HG03520 (cell line): ENCODE measurements around the gene ZFYVE28.

Experiments
- ATAC-seq: cut with Tn5 transposase; IDR thresholded peaks from one replicate; pipeline ENCODE4 v1.9.1; 2021; ENCODE audit warnings: mild to moderate bottlenecking, moderate library complexity; ENCODE audit not compliant: unreplicated experiment

ZFYVE28 gene

DNA sequence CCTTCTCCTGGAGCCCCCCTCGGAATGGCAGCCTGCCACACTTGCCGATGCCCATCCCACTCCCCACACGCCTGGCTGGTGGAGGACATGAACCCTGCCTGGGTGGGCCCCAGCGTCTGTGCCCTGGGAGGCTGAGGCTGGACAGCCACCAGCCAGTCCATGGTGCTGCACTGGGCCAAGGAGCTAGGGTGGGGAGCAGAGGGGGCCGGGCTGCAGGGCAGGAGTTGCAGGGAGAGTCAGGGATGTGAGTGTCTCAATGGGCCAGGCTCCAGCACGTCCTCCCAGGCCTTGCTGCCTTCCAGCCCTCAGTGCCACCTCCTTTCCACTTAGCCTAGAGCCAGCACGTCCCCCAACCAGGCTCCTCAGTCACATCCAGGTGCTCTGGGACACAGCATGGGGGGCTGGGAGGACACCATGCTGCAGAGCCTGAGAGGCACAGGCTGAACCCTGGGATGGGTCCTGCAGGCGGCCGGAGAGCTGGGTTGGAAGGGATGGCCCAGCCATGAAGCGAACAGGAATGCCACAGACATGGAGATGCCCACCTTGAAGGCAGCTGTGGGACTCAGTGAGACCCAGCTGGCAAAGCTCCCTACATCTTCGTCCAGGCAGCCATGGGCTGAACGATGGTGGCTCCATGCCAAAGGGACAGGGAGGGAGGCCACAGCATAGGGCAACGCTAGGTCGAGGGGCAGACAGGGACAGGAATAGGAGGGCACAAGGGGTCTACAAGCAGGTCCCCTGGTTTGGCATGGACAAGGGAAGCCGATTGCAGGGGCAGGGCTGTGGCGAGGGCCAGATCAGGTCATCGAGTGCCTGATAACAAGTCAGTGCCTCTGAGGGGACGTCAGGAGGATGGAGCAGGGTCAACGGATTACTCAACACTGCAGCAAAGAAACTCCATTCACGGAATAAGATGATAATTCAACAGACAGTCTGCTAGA is 126.5 kb downstream of the ZFYVE28 start:
- no peak for ATAC-seq

DNA sequence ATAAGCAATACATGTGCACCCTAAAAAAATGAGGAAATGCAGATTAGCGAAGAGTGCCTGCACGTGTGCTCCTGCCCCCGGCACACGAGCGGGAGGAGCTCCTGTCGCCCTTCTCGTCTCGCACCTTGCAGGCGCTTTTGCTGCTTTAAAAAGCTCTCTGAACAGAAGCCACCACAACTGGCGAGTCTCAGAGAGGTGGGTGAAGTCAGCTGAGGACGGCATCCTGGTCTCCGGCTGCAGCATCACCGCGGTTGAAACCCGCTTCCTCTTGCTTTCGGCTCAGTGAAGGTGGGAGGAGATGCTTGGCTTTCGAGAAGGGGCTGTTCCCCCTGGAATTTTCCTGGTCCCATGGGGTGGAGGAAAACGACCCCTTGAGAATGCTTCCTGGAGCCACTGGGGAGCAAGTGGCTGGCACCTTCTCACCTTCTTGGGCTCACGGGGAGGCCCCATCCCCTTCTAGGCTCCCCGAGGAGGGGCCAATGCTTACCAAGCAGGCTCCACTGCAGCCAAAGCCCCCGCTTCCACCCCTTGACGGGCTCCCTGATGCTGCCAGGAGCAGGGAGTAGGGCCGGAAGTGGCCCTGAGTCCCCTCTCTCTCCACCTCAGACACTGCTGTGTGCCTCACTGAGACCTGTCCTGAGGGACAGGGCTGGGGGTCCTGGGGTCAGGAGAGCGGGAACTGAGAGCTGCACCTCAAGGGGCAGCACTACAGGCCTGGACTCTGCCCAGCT is 127.3 kb downstream of the ZFYVE28 start:
- no peak for ATAC-seq

- no peak for ATAC-seq
These were observed 128.0 kb downstream of the ZFYVE28 start for GRCh38 chr4:2290488-2290887.

DNA sequence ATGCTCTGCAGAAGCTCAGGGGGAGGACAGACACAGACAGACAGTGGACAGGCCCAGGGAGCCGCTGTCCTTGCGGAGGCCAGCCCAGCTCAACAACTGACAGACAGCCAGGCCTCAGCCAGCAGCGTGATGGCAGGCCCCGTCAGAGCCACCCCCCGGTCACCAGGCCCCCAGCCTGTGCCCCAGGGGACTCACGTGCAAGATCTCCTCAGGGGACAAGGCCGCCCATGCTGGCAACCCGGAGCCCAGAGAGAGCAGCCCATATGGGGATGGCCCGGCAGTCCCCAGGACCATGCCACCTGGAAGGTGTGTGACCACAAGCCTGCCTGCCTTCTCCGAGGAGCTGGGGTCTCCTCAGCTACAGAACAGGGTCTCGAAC is 128.5 kb downstream of the ZFYVE28 start:
- ATAC-seq: no peak

DNA sequence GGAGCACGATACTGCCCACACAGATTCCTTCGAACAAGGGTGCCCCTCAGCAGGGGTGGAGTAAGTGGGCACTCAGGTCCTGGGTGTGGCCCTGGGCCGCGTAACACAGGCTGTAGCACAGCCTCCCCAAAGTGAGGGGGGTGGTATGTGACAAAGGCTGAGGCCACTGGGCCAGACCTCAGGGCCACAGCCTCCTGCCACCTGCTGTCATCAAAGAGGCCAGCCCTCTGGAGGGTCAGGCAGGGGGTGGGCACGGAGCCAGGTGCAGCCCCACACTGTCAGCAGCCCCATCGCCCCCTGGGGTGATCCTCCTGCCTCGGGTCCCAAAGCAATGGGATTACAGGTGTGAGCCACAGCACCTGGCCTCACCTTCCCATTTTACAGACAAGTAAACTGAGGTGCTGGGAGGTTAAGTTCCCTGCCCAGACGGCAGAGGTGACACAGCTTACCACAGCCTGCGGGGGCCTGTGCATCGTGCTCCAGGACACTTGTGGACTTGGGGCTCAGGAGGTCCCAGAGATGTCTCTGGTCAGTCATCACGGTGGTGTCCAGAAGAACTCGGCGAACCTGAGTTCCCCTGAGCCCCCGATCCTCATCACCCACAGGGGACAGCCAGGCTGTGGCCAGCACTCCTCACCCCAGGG is 129.0 kb downstream of the ZFYVE28 start:
- no peak for ATAC-seq

- no peak for ATAC-seq
These were observed 130.3 kb downstream of the ZFYVE28 start for GRCh38 chr4:2288051-2288541.

- ATAC-seq: no peak
These were observed 130.9 kb downstream of the ZFYVE28 start for GRCh38 chr4:2287594-2287915.

DNA sequence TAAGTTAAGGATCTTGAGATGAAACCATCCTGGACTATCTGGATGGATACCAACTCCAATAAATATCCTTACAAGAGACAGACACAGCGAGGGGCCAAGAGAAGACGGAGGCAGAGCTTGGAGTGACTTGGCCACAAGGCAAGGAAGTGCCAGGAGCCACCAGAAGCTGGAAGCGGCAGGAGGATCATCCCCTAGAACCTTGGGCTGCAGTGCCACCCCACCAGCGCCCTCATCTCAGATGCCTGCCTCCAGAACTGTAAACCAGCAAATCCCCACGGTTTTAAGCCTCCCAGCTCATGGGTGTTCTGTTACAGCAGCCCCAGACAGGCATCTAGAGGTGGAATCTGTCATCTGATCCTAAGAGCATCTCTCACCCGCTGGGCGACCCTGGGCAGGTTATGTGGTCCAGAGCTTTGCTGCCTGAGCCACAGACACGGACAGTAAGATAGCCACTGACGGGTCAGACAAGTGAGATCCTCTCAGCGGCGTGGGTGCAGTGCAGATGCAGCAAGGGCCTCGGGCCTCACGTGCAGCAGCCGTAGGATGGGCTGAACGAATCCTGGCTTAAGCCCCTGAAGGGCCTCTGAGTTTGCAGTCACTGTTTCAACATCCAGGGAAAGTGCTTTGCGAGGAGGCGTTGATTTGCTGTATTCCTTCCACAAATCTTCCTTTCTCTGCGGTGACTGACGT is 131.4 kb downstream of the ZFYVE28 start:
- ATAC-seq: no peak

GRCh38 chr4:2285613-2286381 is 132.6 kb downstream of the ZFYVE28 start:
- ATAC-seq: no peak

- ATAC-seq: no peak
These were observed 133.4 kb downstream of the ZFYVE28 start for GRCh38 chr4:2284934-2285612.

- ATAC-seq: no peak
These were observed 134.1 kb downstream of the ZFYVE28 start for GRCh38 chr4:2284161-2284933.

GRCh38 chr4:2283199-2283711 is 135.2 kb downstream of the ZFYVE28 start:
- no peak for ATAC-seq

DNA sequence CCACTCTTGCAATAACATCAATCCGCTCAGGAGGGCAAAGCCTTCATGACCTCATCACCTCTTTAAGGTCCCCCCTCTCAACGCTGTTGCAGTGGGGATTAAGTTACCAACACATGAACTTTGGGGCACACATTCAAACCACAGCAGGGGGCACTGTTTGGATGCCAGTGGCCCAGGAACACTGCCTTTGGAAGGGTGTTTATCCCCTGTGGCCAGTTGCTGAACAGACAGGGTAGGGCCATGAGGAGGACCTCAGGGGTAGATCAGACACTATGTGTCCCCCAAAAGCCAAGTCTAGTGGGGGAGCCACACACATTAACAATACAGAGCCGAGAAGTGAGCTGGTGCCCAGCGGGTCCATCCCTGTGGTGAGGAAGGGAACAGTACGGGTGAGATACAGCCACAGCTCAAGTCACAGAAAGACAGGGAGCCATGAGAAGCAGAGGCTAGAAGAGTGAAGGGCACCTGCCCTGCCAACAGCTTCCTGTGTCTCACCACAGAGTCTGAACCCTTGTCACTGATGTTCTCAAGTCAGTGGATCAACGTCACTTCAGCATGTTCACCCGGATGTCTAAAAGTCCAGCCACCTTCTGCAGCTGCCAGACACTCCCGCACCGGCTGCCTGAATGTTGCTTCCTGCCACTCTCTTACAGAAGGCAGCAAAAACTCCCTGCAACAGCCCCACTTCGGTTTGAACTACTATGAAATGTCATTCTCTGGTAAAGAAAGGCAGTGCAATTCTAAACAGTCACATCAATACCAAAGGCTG is 136.7 kb downstream of the ZFYVE28 start:
- ATAC-seq: peak; percentile 50

- ATAC-seq: no peak
These were observed 137.7 kb downstream of the ZFYVE28 start for GRCh38 chr4:2280531-2281300.

DNA sequence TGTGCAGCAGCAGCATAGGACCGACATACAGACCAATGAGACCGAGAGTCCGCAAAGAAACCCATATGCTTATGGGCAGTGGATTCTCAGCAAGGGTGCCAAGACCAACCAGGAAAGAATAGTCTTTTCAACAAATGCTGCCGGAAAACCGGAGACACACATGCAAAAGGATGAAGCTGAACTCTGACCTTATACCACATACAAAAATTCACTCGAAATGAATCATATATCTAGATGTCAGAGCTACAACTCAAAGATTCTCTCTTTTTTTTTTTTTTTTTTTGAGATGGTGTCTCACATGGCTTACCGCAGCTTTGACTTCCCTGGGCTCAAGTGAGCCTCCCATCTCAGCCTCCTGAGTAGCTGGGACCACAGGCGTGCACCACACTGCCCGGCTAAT is 140.5 kb downstream of the ZFYVE28 start:
- ATAC-seq: no peak

GRCh38 chr4:2276581-2277325 is 141.7 kb downstream of the ZFYVE28 start:
- no peak for ATAC-seq
